GM23248 (cell line): ENCODE results near the gene P2RY2.

Source experiments
- EZH2 ChIP-seq: fragments of 200-600 bp; sonication (generic); IDR thresholded peaks from 2 replicates; pipeline ENCODE4 v1.6.1; 2018; ENCODE audit warnings: antibody characterized with exemption, mild to moderate bottlenecking; ENCODE audit not compliant: insufficient read depth, poor library complexity, severe bottlenecking
- EZH2phosphoT487 ChIP-seq: fragments of 200-600 bp; sonication (generic); IDR thresholded peaks from 2 replicates; pipeline ENCODE4 v1.6.1; 2018; ENCODE audit warnings: antibody characterized with exemption, moderate library complexity, mild to moderate bottlenecking, low read depth; ENCODE audit not compliant: insufficient read depth

GRCh38 chr11:73266646-73267020 is 48.6 kb downstream of the P2RY2 start:
- no peak for TF ChIP-seq EZH2
- TF ChIP-seq EZH2phosphoT487: no peak
